IPS DF 6.9 (cell line): ENCODE results near the gene SLC12A8.

Experiments
- DNase-seq: peaks from one replicate; pipeline ENCODE4 v3.0.0-alpha.2; 2013; ENCODE audit warnings: low read depth, low spot score
- H3K27ac ChIP-seq: one replicate; pipeline ENCODE4 v1.5.1; 2013; ENCODE audit warnings: low read length, control low read depth
- H3K27me3 ChIP-seq: 2 replicates; pipeline ENCODE4 v1.6.1; 2013; ENCODE audit warnings: mild to moderate bottlenecking, low read length; ENCODE audit not compliant: control insufficient read depth, insufficient read depth
- H3K36me3 ChIP-seq: 2 replicates; pipeline ENCODE4 v1.6.1; 2013; ENCODE audit warnings: low read length; ENCODE audit not compliant: control insufficient read depth, insufficient read depth
- H3K4me1 ChIP-seq: 2 replicates; pipeline ENCODE4 v1.6.1; 2013; ENCODE audit warnings: low read length; ENCODE audit not compliant: control insufficient read depth, insufficient read depth
- H3K4me3 ChIP-seq: 2 replicates; pipeline ENCODE4 v1.5.1; 2013; ENCODE audit warnings: mild to moderate bottlenecking, low read length
- H3K9me3 ChIP-seq: 2 replicates; pipeline ENCODE4 v1.6.1; 2013; ENCODE audit warnings: low read length, inconsistent platforms; ENCODE audit not compliant: control insufficient read depth, insufficient read depth
- WGBS: extraction: QIAGEN DNeasy Blood & Tissue Kit; methylation state at CpG from one replicate; pipeline ENCODE4 v1.1.7; 2013; ENCODE audit warnings: mixed read lengths, missing lambda C conversion rate; ENCODE audit not compliant: insufficient read length, insufficient coverage; 5-methylcytosine and 5-hydroxymethylcytosine counted together

SLC12A8 gene

DNA sequence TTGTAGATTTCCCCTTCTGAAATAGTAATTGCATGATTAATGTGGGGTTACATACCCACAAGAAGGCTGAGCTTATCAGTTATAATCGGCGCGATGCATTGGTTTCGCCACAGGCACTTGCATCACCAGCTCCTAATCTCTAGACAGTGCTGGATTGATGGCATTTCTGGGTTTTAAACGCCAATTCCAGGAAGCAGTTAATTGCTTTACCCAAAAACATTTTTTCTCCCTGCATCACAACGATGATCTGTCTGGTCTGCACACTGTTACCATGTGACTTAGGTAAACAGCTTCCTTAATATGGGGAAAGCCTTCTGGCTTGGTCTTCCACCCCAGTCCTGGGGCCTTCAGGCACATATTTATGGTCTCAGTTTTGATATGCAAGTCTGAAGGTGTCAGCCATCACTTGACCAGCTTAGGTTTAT is 86.7 kb downstream of the SLC12A8 start:
- H3K36me3 ChIP-seq, result no peaks in the 10 kb centered on the region
- peaks cover 6% of the 10 kb centered on the region; the same call in 1 of the 2 replicates for H3K4me1 ChIP-seq
- no peaks in the 10 kb centered on the region for H3K27me3 ChIP-seq
- no peak overlapping the region for H3K27ac ChIP-seq
- no CpG with 5 or more reads among the region's 6 CpGs for WGBS
- DNase-seq, result no peak
- no peak overlapping the region for H3K4me3 ChIP-seq
- no peaks in the 10 kb centered on the region for H3K9me3 ChIP-seq

DNA sequence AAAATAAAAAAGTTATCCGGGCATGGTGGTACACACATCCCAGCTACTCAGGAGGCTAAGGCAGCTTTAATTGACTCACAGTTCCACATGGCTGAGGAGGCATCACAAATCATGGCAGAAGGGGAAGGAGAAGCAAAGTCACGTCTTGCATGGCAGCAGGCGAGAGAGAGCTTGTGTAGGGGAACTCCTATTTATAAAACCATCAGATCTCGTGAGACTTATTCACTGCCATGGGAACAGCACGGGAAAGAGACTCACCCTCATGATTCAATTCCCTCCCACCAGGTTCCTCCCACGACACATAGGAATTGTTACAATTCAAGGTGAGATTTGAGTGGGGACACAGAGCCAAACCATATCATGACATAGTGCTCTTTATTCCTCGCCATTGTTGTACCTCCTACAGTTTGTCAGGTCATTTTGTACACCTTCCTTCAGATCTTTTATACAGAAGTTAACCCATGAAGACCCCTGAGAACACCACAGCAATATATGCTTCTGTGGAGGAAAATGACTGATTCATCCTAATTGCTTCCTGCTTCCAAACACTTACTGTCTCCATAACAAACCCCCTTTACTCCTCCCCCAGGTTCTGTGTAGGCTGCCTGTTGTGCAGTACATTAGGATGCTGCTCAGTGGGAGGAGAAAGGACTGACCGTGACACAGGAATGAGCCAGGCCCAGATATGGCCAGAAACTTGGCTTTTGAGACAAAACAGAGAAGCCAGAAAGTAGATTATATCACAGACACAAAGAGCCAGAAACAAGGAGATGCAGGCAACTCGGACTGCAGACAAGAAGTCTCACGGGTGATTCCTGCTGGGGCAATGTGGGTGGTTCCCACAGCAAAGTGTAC is 88.9 kb downstream of the SLC12A8 start:
- Histone ChIP-seq H3K4me1 (peaks cover 8% of the 10 kb centered on the region; the same call in 1 of the 2 replicates), H3K36me3 (no peaks in the 10 kb centered on the region), H3K27ac (no peak overlapping the region), H3K27me3 (no peaks in the 10 kb centered on the region), H3K4me3 (no peak overlapping the region), H3K9me3 (no peaks in the 10 kb centered on the region)
- no peak for DNase-seq
- no CpG with 5 or more reads among the region's 10 CpGs for WGBS

DNA sequence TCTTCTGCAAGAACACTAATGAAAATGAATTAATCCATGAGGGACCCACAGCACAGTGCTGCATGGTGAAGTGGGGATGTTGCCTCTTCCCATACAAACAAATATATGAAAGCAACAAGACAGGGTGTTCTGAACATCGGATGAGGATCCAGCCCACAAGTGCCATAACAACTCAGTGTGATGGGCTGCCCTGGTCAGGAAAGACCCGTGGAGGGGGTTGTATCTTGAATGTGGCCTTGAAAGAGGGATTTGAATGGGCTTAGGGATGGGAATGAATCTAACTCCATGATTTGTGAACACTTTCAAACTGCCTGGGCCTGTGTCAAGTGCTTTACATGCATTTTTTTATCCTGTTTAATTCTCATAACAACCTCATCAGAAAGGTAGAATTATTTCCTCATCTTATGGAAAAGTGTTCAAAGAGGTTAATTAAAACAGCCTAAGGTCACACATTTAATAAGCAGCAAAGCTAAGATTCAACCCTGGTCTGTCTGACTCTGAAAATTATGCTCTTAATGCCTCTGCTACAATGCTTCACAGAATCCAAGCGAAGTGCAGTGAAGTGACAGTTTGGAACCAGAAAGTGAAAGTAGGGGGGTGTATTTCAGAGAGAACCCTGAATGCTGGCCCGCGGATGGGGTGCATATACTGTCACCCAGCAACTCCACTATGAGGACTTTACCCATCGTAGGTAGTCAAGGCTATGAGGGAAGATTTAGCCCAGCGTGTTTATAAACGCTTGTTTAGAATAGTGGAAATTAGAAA is 91.1 kb downstream of the SLC12A8 start:
- no peak overlapping the region for H3K27ac ChIP-seq
- H3K4me3 ChIP-seq, result no peak overlapping the region
- peaks cover 10% of the 10 kb centered on the region for H3K4me1 ChIP-seq
- no CpG with 5 or more reads among the region's 8 CpGs for WGBS
- no peaks in the 10 kb centered on the region for H3K9me3 ChIP-seq
- no peak for DNase-seq
- H3K36me3 ChIP-seq, result no peaks in the 10 kb centered on the region
- no peaks in the 10 kb centered on the region for H3K27me3 ChIP-seq

DNA sequence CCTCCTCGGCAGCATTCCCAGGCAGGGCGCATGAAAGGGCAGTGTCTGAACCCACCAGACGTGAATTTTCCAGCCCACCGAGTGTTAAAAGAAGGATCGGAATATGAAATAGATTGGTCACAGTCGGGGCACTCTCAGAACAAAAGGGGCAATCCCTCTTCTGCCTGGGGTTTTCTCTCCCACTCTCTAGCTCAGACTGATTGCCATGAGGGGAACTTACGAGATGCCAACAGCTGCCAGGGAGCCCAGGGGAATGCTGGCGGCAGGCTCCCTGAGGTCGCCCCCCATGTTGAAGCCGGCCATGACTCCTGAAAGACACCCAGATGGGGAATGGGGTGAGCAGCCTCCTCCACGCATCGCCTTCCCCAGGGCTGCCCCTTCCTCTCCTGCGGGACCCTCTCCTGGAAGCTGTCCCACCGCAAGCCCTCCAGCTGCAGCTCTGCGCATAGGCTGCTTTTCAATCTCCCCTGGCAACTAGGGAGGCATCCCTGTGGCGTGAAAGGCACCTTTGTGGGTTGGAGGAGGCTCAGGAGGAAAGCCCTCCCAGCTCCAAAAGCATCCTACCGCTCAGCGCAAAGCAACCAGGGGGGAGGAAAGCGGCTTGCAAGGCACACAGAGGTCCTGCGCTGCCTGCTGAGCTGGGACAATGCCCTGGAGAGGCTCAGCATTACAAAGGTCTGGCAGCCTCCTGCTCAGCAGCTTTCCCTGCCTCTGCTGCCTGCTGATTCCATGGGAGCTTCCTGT is 92.0 kb downstream of the SLC12A8 start:
- peaks cover 10% of the 10 kb centered on the region for H3K4me1 ChIP-seq
- H3K27ac ChIP-seq, result no peak overlapping the region
- no peaks in the 10 kb centered on the region for H3K36me3 ChIP-seq
- peak overlapping the region; percentile 20; the same call in 1 of the 2 replicates for H3K4me3 ChIP-seq
- DNase-seq, result peak; percentile 89
- H3K9me3 ChIP-seq, result no peaks in the 10 kb centered on the region
- no peaks in the 10 kb centered on the region for H3K27me3 ChIP-seq
- WGBS, result no CpG with 5 or more reads among the region's 20 CpGs

DNA sequence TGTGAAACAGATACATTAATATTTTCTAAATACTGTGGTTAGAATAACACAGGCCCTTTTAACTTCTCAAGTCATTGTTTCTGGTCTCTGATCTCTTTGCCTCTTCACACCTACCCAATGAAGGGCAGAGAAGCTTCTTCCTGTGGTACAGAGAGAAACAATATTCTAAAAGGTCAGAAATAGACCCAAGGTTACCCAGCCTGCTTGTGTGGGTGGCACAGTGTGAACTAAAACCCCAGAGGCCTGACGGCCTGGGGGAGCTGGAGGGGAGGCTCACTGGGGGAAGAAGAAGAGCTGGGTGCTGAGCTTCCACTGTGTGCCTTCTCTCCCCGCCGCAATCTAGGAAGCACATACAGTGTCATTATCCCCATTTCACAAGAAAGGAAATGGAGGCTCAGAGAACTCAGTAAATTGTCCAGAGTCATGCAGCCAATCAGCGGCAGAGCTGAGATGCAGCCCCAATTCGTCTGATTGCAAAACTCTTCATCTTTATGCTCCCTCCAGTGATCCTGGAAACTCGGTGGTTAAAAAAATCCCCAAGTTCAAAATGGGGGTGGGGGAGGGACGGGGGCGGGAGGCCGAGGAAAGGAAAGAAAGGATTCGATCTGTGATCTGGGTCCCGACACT is 92.7 kb downstream of the SLC12A8 start:
- Histone ChIP-seq H3K27ac (no peak overlapping the region), H3K9me3 (no peaks in the 10 kb centered on the region), H3K36me3 (no peaks in the 10 kb centered on the region), H3K27me3 (no peaks in the 10 kb centered on the region), H3K4me1 (peaks cover 10% of the 10 kb centered on the region), H3K4me3 (peak overlapping the region; percentile 20; the same call in 1 of the 2 replicates)
- no peak for DNase-seq
- no CpG with 5 or more reads among the region's 11 CpGs for WGBS

DNA sequence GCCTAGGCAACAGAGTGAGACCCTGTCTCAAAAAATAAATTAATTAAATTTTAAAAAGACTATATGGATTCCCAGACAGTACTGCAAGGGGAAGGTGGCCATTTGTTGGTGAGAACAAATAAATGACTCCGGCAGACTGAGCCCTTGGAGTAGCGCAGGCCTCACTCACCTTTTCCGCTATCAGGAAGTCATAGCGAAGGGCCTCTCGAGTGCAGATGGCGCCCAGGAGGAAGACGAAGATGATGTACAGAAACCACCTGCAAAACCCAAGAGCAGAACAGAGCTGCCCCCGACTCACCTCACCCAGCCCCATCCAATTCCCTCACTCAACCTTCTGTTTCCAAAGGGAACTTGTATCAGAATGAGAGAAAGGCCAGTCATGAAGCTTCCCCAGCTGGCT is 93.9 kb downstream of the SLC12A8 start:
- Histone ChIP-seq H3K4me3 (no peak overlapping the region), H3K27me3 (no peaks in the 10 kb centered on the region), H3K27ac (no peak overlapping the region), H3K4me1 (peaks cover 10% of the 10 kb centered on the region), H3K36me3 (no peaks in the 10 kb centered on the region), H3K9me3 (no peaks in the 10 kb centered on the region)
- no peak for DNase-seq
- WGBS, result no CpG with 5 or more reads among the region's 8 CpGs

DNA sequence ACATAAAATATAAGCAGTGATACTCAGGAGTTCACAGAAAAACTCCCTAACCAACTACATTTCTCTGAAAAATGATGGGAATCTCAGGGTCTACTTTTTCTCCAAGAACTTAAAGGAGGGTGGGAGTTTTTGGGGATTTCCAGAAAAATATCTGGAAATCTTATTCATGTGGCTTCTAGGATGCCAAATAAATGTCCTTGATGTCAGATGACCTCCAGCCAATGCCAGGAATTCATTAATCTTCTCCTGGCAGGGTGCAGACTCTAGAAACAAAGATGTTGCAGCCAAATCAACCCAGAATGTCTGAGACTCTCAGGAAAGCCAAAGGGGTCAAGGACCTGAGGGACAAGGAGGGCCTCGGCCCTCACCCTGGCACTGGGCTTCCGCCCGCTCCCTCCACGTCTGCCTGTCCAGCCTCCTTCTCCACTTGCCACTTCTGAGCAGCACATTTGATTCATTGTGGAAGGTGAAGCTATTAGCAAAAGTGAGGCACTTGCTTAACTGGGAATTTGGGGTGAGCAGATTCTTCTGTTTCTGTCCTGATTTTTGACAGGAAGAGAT is 94.8 kb downstream of the SLC12A8 start:
- H3K27ac ChIP-seq, result no peak overlapping the region
- H3K27me3 ChIP-seq, result no peaks in the 10 kb centered on the region
- no peaks in the 10 kb centered on the region for H3K9me3 ChIP-seq
- DNase-seq, result no peak
- H3K36me3 ChIP-seq, result no peaks in the 10 kb centered on the region
- H3K4me1 ChIP-seq, result peaks cover 10% of the 10 kb centered on the region
- no CpG with 5 or more reads among the region's 4 CpGs for WGBS
- no peak overlapping the region for H3K4me3 ChIP-seq

DNA sequence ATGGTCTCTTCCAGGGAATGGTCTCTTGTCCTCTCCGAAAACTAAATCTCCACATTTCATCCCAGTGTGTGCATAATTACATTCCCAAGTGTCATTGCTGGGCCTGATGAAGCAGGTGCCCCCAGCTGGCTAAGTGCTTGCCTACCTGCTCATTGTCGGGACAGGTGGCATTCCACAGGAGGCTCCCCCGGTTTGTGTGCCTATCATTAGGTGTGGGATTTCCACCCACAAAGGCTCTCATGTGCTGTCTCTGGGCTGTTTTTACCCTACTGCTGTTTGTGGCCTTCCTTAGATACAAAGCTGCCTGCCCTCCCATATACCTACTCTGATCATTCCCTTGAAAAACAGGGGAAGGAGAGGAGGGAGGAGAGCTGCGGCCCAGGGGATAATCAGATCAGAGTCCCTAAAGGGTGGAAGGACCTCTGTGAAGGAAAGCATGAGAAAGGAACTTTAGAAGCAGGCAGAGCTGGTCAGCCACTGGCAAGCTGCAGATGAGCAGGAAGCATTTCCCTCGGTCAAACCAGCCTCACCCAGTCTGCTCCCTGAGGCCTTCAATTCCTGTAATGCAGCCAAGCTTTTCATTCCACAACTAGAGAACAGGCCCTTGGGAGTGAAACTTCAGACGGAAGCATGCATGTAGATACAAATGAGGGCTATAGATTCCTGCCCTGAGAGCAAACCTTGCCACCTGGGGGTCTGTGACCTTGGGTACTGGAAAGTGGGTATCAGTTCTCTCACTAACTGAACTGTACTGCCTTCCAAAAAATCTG is 96.1 kb downstream of the SLC12A8 start:
- H3K4me1 ChIP-seq, result peaks cover 7% of the 10 kb centered on the region
- WGBS, result no CpG with 5 or more reads among the region's 6 CpGs
- H3K27me3 ChIP-seq, result no peaks in the 10 kb centered on the region
- no peaks in the 10 kb centered on the region for H3K36me3 ChIP-seq
- no peaks in the 10 kb centered on the region for H3K9me3 ChIP-seq
- H3K27ac ChIP-seq, result no peak overlapping the region
- no peak overlapping the region for H3K4me3 ChIP-seq
- no peak for DNase-seq

DNA sequence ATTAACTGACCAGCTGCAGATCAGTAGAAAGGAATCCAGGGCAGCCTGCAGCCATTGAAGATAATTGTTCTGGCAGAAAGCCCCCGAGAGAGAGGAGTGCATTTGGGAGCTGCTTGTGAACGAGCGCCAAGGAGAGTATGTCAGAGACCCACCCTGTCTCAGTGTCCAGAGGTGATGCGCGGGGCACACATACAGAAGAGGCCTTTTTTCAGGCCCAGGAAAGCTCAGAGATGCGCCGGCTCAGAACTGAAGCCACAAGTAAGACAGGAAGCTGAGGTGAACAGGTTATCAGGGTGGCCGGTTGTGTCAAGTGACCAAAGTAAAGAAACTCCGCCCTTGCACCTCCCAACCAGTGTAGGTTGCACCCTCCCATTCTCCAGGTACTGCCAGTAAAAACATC is 96.9 kb downstream of the SLC12A8 start:
- no CpG with 5 or more reads among the region's 9 CpGs for WGBS
- no peaks in the 10 kb centered on the region for H3K36me3 ChIP-seq
- H3K27me3 ChIP-seq, result no peaks in the 10 kb centered on the region
- peaks cover 5% of the 10 kb centered on the region for H3K4me1 ChIP-seq
- no peak for DNase-seq
- no peak overlapping the region for H3K4me3 ChIP-seq
- no peak overlapping the region for H3K27ac ChIP-seq
- H3K9me3 ChIP-seq, result no peaks in the 10 kb centered on the region
